ENCODE data around the gene CCL13.
A peak's percentile ranks its signal among the peaks of the same experiment; 100 is the strongest.
"Not testable (repeated sequence)": the region's sequence is repeated elsewhere in the genome, so short reads cannot be mapped to it uniquely, and the experiment has no call there.

Gene CCL13

GRCh38 chr17:34356194-34356593 is at the start of gene CCL13:
Gene CCL13, plus strand, starts transcription at chr17:34356480. Its CDS starts 47 bp downstream, at chr17:34356527.
- DNase-seq: no peak

- peak; percentile 87 to 94 for DNase-seq
Observed at GRCh38 chr17:34307110-34307509, 49.2 kb upstream of the CCL13 start.

GRCh38 chr17:34308371-34308770 is 47.9 kb upstream of the CCL13 start:
- peak; percentile 82 to 84 for DNase-seq

- DNase-seq: no peak
Observed at GRCh38 chr17:34311291-34311690, 45.0 kb upstream of the CCL13 start.

DNA sequence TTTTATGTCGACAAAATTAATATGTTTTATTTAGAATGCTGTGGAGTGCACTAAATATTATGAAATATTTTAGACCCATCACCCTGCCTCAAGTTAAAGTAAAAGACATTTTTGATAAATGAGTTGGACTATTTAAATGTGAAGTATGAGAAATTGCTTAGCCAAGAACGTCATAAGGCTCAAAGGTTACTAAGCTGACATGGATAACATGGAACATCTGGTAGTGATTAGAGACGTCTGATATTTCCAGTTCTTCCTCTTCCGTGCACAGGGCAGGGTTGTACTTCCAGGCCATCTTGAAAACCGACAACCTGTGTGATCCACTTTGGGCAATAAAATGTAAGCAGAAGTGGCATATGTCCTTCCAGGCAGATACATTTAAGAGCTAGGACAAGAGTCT is 44.2 kb upstream of the CCL13 start:
- no peak for DNase-seq

DNA sequence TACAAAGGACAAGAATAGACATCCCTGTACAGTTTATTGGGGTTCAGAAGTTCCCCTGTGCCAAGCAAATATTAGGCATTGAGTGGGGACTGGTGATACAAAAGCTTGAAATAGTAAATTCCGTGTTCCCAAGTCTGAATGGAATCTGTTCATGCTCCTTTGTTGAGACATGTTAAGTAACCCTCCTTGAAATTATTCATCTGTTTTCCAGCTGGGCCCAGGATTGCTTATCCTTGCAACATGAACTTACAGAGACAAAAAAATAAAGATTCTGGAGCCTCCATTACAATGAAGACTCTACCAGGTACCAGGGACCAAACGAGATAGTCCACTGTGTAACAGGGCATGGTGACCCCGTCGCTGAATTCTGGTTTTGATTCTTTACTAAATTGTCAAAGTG is 43.1 kb upstream of the CCL13 start:
- no peak for DNase-seq

DNA sequence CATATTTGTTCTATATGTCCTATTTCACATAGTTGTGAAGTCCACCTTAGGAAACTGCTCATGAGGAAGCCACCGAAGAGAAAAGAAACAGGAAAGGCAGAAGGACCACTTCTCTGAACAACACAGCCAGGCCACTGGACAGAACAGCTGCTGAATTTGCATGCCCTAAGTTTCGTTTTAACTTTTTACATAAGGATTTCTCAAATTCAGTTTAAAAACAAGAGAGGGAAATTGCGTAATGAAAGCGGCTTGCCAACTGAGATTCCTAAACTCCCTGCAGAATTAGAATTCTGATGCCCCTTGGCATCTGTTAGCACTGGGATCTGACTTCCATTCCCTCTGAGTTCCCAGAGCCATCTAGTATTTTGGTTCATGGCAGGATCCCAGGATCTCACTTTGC is 42.0 kb upstream of the CCL13 start:
- DNase-seq: peak; percentile 84 to 90

DNA sequence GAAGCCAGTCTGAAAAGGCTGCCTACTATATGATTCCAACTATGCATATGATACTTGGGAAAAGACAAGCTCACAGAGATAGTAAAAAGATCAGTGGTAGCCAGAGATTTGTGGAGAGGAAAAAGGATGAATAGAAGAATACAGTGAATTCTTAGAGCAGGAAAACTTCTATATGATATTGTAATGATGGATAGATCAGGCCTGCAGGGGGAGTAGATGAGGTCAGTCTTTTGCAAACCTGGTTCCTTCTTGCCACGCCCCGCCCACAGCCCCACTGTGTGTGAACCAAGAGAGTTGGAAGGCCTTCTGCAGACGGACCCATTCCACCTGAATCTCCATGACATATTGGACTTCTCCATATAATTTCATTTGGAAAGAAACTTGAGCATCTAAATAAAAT is 37.8 kb upstream of the CCL13 start:
- peak; percentile 56 to 77 for DNase-seq

GRCh38 chr17:34319039-34319483 is 37.2 kb upstream of the CCL13 start, which contains the start of gene CCL8:
Gene CCL8, plus strand, starts transcription at chr17:34319435. Its CDS starts 67 bp downstream, at chr17:34319502.
- DNase-seq: peak; percentile 33 to 35

GRCh38 chr17:34321964-34322363 is 34.3 kb upstream of the CCL13 start:
- no peak for DNase-seq

DNA sequence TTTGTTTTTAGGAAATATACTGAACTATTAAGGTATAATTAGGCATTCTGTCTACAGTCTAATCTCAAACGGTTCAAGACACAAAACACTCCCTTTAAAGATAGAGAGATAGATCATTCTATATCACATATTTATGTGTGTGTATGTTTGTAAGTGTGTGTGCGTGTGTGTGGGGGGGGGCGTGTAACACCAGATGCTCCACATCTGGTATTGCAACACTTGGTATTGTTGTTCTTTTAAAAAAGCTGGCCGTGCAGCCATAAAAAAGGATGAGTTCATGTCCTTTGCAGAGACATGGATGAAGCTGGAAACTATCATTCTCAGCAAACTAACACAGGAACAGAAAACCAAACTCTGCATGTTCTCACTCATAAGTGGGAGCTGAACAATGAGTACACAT is 28.7 kb upstream of the CCL13 start:
- not testable (repeated sequence) for DNase-seq

GRCh38 chr17:34337701-34338100 is 18.6 kb upstream of the CCL13 start:
- DNase-seq: no peak

- no peak for DNase-seq
Observed at GRCh38 chr17:34339138-34339770, 17.0 kb upstream of the CCL13 start.

- DNase-seq: no peak
Observed at GRCh38 chr17:34341916-34342315, 14.4 kb upstream of the CCL13 start.

DNA sequence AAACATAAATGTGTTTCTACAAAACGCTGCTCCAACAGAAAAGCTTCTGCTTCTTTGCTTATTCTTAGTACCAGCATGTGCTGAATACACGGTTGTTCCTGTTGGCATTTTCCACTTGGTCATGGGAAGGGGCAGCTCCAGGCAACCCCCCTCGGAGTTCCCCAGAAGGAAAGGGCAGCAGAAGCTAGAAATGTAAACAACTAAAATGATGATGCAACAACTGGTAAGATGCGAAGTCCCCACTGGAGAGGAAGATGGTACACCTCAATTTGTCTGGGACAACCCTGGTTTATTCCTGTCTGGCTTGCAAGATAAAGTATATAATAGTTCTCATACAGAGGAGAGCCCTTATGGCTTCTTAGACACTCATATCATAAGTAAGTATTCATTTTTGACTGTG is 9.2 kb upstream of the CCL13 start:
- DNase-seq: no peak

DNA sequence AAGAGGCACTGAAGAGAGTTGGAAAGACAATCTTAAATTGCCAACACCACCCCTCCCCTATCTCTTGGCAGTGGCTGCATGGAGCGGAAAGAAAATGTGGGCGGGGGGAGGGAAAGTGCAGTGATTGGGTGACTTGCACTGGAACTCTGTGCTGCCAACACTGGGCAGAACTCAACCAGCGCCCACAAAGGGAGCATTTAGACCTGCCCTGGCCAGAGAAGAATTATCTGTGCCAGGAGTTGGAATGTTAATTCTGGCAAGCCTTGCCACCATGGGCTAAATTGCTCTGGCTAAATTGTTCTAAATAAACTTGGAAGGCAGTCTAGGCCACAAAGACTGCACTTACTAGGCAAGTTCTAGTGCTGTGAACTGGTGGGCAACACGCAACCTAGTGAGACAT is 6.5 kb upstream of the CCL13 start:
- DNase-seq: no peak

- no peak for DNase-seq
Observed at GRCh38 chr17:34351096-34351495, 5.2 kb upstream of the CCL13 start.

DNA sequence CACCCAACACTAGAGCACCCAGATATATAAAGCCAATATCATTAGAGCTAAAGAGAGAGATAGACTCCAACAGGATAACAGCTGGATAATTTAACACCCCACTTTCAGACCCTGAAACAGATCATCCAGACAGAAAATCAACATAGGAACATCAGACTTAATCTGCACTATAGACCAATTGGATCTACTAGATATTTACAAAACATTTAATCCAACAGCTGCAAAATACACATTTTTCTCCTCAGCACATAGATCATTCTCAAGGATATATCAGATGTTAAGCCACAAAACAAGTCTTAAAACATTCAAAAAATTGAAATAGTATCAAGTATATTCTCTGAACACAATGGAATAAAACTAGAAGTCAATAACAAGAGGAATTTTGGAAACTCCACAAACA is 4.1 kb upstream of the CCL13 start:
- no peak for DNase-seq

GRCh38 chr17:34354637-34355036 is 1.6 kb upstream of the CCL13 start:
- DNase-seq: no peak

GRCh38 chr17:34357398-34357797 is 1.1 kb downstream of the CCL13 start:
- no peak for DNase-seq

- DNase-seq: no peak
Observed at GRCh38 chr17:34358631-34359030, 2.4 kb downstream of the CCL13 start.

DNA sequence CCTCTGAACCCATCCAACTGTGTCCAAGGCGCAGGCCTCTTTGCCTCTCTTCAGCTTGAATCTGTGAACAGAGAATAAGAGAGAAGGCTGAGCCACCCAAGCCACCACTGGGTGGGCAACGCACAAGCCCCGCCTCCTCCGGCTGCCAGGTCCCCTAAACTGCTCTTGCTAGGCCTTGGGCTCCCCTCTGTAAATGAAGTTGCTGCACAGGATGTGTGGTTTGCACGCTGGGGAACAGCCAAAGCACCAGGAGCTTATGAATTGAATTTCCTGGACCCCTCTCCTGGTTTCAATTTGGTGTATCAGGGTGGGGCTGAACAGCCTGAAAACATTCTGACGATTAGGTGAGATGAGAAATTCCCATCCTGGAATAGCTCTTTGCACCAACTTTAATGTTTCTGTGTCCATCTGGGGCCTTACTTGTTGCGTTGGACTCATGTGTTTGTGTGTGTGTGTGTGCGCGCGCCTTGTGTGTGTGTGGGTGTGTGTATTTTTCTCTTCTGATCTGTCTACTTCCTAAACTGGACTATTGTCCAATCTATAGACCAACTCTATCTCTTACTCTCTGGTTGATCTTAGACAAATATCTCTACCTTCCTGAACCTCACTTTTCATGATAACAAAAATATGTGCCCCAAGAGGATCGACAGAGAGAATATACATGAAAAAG is 4.5 kb downstream of the CCL13 start:
- peak in 1 of 2 donors; percentile 61 for DNase-seq

DNA sequence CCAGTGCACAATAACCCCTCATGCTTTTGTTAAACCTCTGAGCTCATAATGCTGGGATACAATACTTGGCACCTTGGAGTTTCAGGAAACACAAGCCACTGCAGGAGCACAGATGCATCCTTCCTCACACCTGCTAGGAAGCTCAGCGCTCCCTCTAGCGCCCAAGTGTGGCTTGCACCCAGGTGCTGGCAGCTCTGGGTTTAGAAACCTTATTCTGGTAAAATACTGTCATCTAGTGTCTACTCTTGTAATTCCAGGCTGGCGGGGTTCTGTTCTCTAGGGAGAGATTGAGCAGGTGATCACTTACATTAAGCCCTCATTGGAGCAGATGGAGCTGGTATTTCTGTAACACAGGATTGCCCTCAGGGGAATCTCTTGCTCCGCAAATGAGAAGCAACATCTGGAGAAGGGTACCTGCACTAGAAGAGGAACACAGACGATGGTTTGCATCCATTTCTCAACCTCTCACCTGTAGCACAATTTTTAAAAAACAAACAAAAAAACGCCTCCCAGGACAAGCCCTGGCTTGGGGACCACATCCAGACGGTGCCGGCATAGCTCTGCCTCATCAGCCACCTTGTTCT is 5.3 kb downstream of the CCL13 start:
- DNase-seq: peak; percentile 77 to 96

- peak; percentile 70 to 92 for DNase-seq
Observed at GRCh38 chr17:34363183-34363661, 6.9 kb downstream of the CCL13 start, which contains the start of gene CCL1. Gene CCL1, minus strand, starts transcription at chr17:34363233. Its CDS starts 72 bp downstream, at chr17:34363161.
